A673 (cell line): ENCODE data around the gene TSNAXIP1. TPM values are rescaled to one million over a fixed set of nuclear protein-coding genes. Genes with fewer than 3 reads are reported as not detected.

Source experiments
- BruUV-seq: library from RNA; stranded (reverse); fragments of 400-500 nt; replicated peaks from 2 replicates; lab custom pipeline; 2021; lab: Mats Ljungman, UMichigan
- CTCF ChIA-PET: fragments of 300-600 bp; sonication (Branson Sonifier 250); formaldehyde crosslinking; loops from one replicate; lab custom pipeline; 2022; ENCODE audit warnings: antibody characterized with exemption; lab: Charles Lee
- POLR2A ChIA-PET: fragments of 300-600 bp; sonication (Branson Sonifier 250); formaldehyde crosslinking; loops from one replicate; lab custom pipeline; 2022; ENCODE audit warnings: antibody characterized with exemption; ENCODE audit not compliant: low non-redundant PET; lab: Charles Lee
- DNase-seq: peaks from one replicate; pipeline ENCODE4 v3.0.0-alpha.2; 2015; ENCODE audit warnings: low spot score
- H3K27ac ChIP-seq: fragments of 200-600 bp; sonication (generic); 2 replicates; pipeline ENCODE4 v1.5.1; 2016; ENCODE audit warnings: mixed run types, low read depth, mild to moderate bottlenecking, mixed read lengths, antibody characterized with exemption, low read length; ENCODE audit not compliant: poor library complexity, severe bottlenecking
- H3K27me3 ChIP-seq: fragments of 200-600 bp; sonication (generic); replicated peaks from 2 replicates; pipeline ENCODE4 v1.6.1; 2017; ENCODE audit warnings: mixed run types, low read depth, mild to moderate bottlenecking, mixed read lengths, antibody characterized with exemption, low read length; ENCODE audit not compliant: insufficient read depth, poor library complexity
- H3K36me3 ChIP-seq: fragments of 200-600 bp; sonication (generic); 2 replicates; pipeline ENCODE4 v1.6.1; 2016; ENCODE audit warnings: mixed run types, mild to moderate bottlenecking, mixed read lengths, antibody characterized with exemption, low read length; ENCODE audit not compliant: insufficient read depth, poor library complexity, severe bottlenecking
- H3K4me1 ChIP-seq: fragments of 200-600 bp; sonication (generic); 2 replicates; pipeline ENCODE4 v1.6.1; 2017; ENCODE audit warnings: mixed run types, mild to moderate bottlenecking, mixed read lengths, antibody characterized with exemption, low read length; ENCODE audit not compliant: insufficient read depth, poor library complexity, severe bottlenecking
- H3K4me3 ChIP-seq: fragments of 200-600 bp; sonication (generic); 2 replicates; pipeline ENCODE4 v1.5.1; 2016; ENCODE audit warnings: low read depth, mixed run types, mild to moderate bottlenecking, mixed read lengths, low read length; ENCODE audit not compliant: poor library complexity, severe bottlenecking
- H3K9me3 ChIP-seq: fragments of 200-600 bp; sonication (generic); 2 replicates; pipeline ENCODE4 v1.6.1; 2016; ENCODE audit warnings: mixed run types, low read depth, mild to moderate bottlenecking, mixed read lengths, antibody characterized with exemption, low read length; ENCODE audit not compliant: poor library complexity, severe bottlenecking
- CTCF ChIP-seq: fragments of 300-800, 200-600 bp; sonication (generic); conservative IDR thresholded peaks from 2 replicates; pipeline ENCODE4 v1.5.1; 2017; ENCODE audit warnings: low read depth, mild to moderate bottlenecking, antibody characterized with exemption, low read length, moderate library complexity, mixed read lengths
- EZH2 ChIP-seq: fragments of 200-600 bp; sonication (generic); IDR thresholded peaks from 2 replicates; pipeline ENCODE4 v1.6.1; 2017; ENCODE audit warnings: borderline replicate concordance, low read depth, mild to moderate bottlenecking, mixed read lengths, antibody characterized with exemption, low read length; ENCODE audit not compliant: poor library complexity, severe bottlenecking
- intact Hi-C: fragments of 100-400 bp; cut with micrococcal nuclease; formaldehyde crosslinking; loops from one replicate; pipeline ENCODE4 v1.10.0; 2022; ENCODE audit not compliant: unreplicated experiment
- total RNA-seq: library from RNA; stranded (reverse); gene quantifications from 2 replicates; pipeline ENCODE4 v1.2.3, GENCODE V29; 2021

The TSNAXIP1 gene
- total RNA-seq, 1 experiment from 2014 or later: 1.0 TPM

DNA sequence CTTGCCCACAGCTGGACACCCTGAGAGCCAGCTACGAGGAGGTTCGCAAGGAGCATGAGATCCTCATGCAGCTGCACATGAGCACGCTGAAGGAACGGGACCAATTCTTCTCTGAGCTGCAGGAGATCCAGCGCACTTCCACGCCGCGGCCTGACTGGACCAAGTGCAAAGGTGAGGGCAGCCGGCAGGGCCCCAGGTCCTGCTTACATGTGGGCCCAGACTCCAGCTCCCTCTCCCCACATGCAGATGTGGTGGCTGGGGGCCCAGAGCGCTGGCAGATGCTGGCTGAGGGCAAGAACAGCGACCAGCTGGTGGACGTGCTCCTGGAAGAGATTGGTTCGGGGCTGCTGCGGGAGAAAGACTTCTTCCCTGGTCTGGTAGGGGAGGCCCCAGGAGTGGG is 19.2 kb downstream of the TSNAXIP1 start:
- ChIA-PET POLR2A (no interaction called here), CTCF (no interaction called here)
- Histone ChIP-seq H3K4me3 (no peak overlapping the region), H3K27ac (no peak overlapping the region), H3K9me3 (no peaks in the 10 kb centered on the region), H3K36me3 (peaks cover 24% of the 10 kb centered on the region), H3K27me3 (no peaks in the 10 kb centered on the region), H3K4me1 (no peaks in the 10 kb centered on the region)
- no peak for DNase-seq
- no peak for TF ChIP-seq EZH2
- no peak for TF ChIP-seq CTCF
- intact Hi-C loops: no loop called here
- no TSS peak for BruUV-seq

DNA sequence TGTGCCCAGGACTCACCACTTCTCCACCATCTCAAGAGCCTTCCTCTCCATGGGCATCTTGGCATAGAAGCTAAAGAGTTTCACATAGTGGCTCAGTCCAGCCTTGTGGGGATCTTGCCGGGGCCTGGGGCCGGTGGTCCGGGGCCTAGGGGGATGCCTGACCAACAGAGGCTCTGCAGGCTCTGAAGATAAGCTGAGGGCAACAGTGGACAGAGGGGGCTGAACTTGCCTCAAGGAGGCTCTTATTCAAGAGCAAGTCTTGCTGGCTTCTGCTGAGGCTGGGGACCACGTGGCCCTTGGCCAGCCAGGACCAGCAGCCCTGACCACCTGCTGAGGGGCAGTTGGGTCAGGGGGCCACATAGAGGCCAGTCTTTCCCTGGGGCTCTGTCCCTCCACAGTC is 22.0 kb downstream of the TSNAXIP1 start:
- Histone ChIP-seq H3K27ac (no peak overlapping the region), H3K9me3 (no peaks in the 10 kb centered on the region), H3K27me3 (no peaks in the 10 kb centered on the region), H3K4me1 (no peaks in the 10 kb centered on the region), H3K4me3 (no peak overlapping the region), H3K36me3 (peaks cover 36% of the 10 kb centered on the region)
- ChIA-PET CTCF (no interaction called here), POLR2A (no interaction called here)
- TF ChIP-seq CTCF: no peak
- TF ChIP-seq EZH2: no peak
- intact Hi-C loops: no loop called here
- BruUV-seq: no TSS peak
- DNase-seq: no peak

- Histone ChIP-seq H3K36me3 (peaks cover 30% of the 10 kb centered on the region), H3K27ac (peak overlapping the region; percentile 84), H3K27me3 (no peaks in the 10 kb centered on the region), H3K9me3 (no peaks in the 10 kb centered on the region), H3K4me3 (peak overlapping the region; percentile 79), H3K4me1 (no peaks in the 10 kb centered on the region)
- DNase-seq: no peak
- BruUV-seq: no TSS peak
- CTCF ChIA-PET: interaction anchor here (2.3 kb wide), 1 partner anchor 17 kb away, joined by 10 read pairs; no protein-coding TSS in a partner anchor
- POLR2A ChIA-PET: interaction anchor here (0.7 kb wide), 1 partner anchor 122 kb away, joined by 3 read pairs; no protein-coding TSS in a partner anchor
- intact Hi-C loops: no loop called here
- TF ChIP-seq CTCF (no peak), EZH2 (no peak)
Measured at GRCh38 chr16:67833030-67833414, 26.3 kb downstream of the TSNAXIP1 start.
